ENCODE results near the gene CENPQ. TPM values are rescaled to one million over a fixed set of nuclear protein-coding genes. Genes with fewer than 3 reads are reported as not detected.

Gene CENPQ
- total RNA-seq, 1 donor from 2014 or later: 1.6 TPM

GRCh38 chr6:49535795-49536194, 72.6 kb downstream of the CENPQ start:
- no peaks in the 10 kb centered on the region for H3K4me1 ChIP-seq (ENCODE audit: control insufficient read depth in 3 of 3, insufficient read depth in 3 of 3, low read length in 3 of 3)
- no peak overlapping the region for H3K4me3 ChIP-seq (ENCODE audit: low read length in 3 of 3)
- no peaks in the 10 kb centered on the region for H3K9me3 ChIP-seq (ENCODE audit: control insufficient read depth in 3 of 3, low read length in 3 of 3)
- no peak overlapping the region for H3K27ac ChIP-seq (ENCODE audit: low read depth, low read length)
- no peaks in the 10 kb centered on the region for H3K36me3 ChIP-seq (ENCODE audit: control insufficient read depth in 3 of 3, insufficient read depth in 3 of 3, low read length in 3 of 3)
- no peaks in the 10 kb centered on the region for H3K27me3 ChIP-seq (ENCODE audit: control insufficient read depth in 3 of 3, insufficient read depth in 3 of 3, low read length in 3 of 3)
- no peak overlapping the region for H3K9ac ChIP-seq (ENCODE audit: low read depth in 1 of 3, low read length in 3 of 3)

GRCh38 chr6:49539102-49539501, 75.9 kb downstream of the CENPQ start:
- Histone ChIP-seq H3K27ac (ENCODE audit: low read depth, low read length) (no peak overlapping the region), H3K4me3 (ENCODE audit: low read length in 3 of 3) (no peak overlapping the region), H3K27me3 (ENCODE audit: control insufficient read depth in 3 of 3, insufficient read depth in 3 of 3, low read length in 3 of 3) (no peaks in the 10 kb centered on the region), H3K9me3 (ENCODE audit: control insufficient read depth in 3 of 3, low read length in 3 of 3) (no peaks in the 10 kb centered on the region), H3K4me1 (ENCODE audit: control insufficient read depth in 3 of 3, insufficient read depth in 3 of 3, low read length in 3 of 3) (no peaks in the 10 kb centered on the region), H3K9ac (ENCODE audit: low read depth in 1 of 3, low read length in 3 of 3) (no peak overlapping the region), H3K36me3 (ENCODE audit: control insufficient read depth in 3 of 3, insufficient read depth in 3 of 3, low read length in 3 of 3) (no peaks in the 10 kb centered on the region)

- Histone ChIP-seq H3K27me3 (ENCODE audit: control insufficient read depth in 3 of 3, insufficient read depth in 3 of 3, low read length in 3 of 3) (no peaks in the 10 kb centered on the region), H3K27ac (ENCODE audit: low read depth, low read length) (no peak overlapping the region), H3K4me1 (ENCODE audit: control insufficient read depth in 3 of 3, insufficient read depth in 3 of 3, low read length in 3 of 3) (no peaks in the 10 kb centered on the region), H3K9me3 (ENCODE audit: control insufficient read depth in 3 of 3, low read length in 3 of 3) (no peaks in the 10 kb centered on the region), H3K4me3 (ENCODE audit: low read length in 3 of 3) (no peak overlapping the region), H3K9ac (ENCODE audit: low read depth in 1 of 3, low read length in 3 of 3) (no peak overlapping the region), H3K36me3 (ENCODE audit: control insufficient read depth in 3 of 3, insufficient read depth in 3 of 3, low read length in 3 of 3) (no peaks in the 10 kb centered on the region)
These were observed 77.4 kb downstream of the CENPQ start for GRCh38 chr6:49540614-49541013.

GRCh38 chr6:49541210-49541724, 78.1 kb downstream of the CENPQ start:
- Histone ChIP-seq H3K9ac (ENCODE audit: low read depth in 1 of 3, low read length in 3 of 3) (no peak overlapping the region), H3K27ac (ENCODE audit: low read depth, low read length) (no peak overlapping the region)

GRCh38 chr6:49541936-49542335, 78.8 kb downstream of the CENPQ start:
- no peaks in the 10 kb centered on the region for H3K4me1 ChIP-seq (ENCODE audit: control insufficient read depth in 3 of 3, insufficient read depth in 3 of 3, low read length in 3 of 3)
- H3K36me3 ChIP-seq (ENCODE audit: control insufficient read depth in 3 of 3, insufficient read depth in 3 of 3, low read length in 3 of 3): no peaks in the 10 kb centered on the region
- no peaks in the 10 kb centered on the region for H3K9me3 ChIP-seq (ENCODE audit: control insufficient read depth in 3 of 3, low read length in 3 of 3)
- H3K27ac ChIP-seq (ENCODE audit: low read depth, low read length): no peak overlapping the region
- no peak overlapping the region for H3K4me3 ChIP-seq (ENCODE audit: low read length in 3 of 3)
- H3K9ac ChIP-seq (ENCODE audit: low read depth in 1 of 3, low read length in 3 of 3): no peak overlapping the region
- no peaks in the 10 kb centered on the region for H3K27me3 ChIP-seq (ENCODE audit: control insufficient read depth in 3 of 3, insufficient read depth in 3 of 3, low read length in 3 of 3)

More at GRCh38 chr6:49541210-49541724, 78.1 kb downstream of the CENPQ start:
- Histone ChIP-seq H3K9me3 (ENCODE audit: control insufficient read depth in 3 of 3, low read length in 3 of 3) (no peaks in the 10 kb centered on the region), H3K36me3 (ENCODE audit: control insufficient read depth in 3 of 3, insufficient read depth in 3 of 3, low read length in 3 of 3) (no peaks in the 10 kb centered on the region), H3K4me1 (ENCODE audit: control insufficient read depth in 3 of 3, insufficient read depth in 3 of 3, low read length in 3 of 3) (no peaks in the 10 kb centered on the region), H3K4me3 (ENCODE audit: low read length in 3 of 3) (no peak overlapping the region), H3K27me3 (ENCODE audit: control insufficient read depth in 3 of 3, insufficient read depth in 3 of 3, low read length in 3 of 3) (no peaks in the 10 kb centered on the region)

Other genes with a start within 250 kb of the CENPQ start
- gene MMUT, start 117 bp upstream of the CENPQ start, total RNA-seq: 17.2 TPM
- not detected for gene GLYATL3, start 36.6 kb downstream of the CENPQ start, total RNA-seq
- gene C6orf141, start 87.3 kb downstream of the CENPQ start, total RNA-seq: 2.1 TPM
- 1.6 TPM for gene RHAG, start 173.5 kb downstream of the CENPQ start, total RNA-seq